NT2/D1 (cell line): ENCODE data around the gene COL23A1.

Experiments used
- DNase-seq: peaks from one replicate; pipeline ENCODE4 v3.0.0-alpha.2; 2011; ENCODE audit warnings: low read depth, low spot score
- H3K27me3 ChIP-seq: 2 replicates; pipeline ENCODE4 v1.6.0; 2011; ENCODE audit warnings: mild to moderate bottlenecking; ENCODE audit not compliant: insufficient read length, insufficient read depth
- H3K36me3 ChIP-seq: 2 replicates; pipeline ENCODE4 v1.6.1; 2011; ENCODE audit warnings: mild to moderate bottlenecking, low read length, mixed read lengths; ENCODE audit not compliant: insufficient read depth, insufficient read length
- H3K4me1 ChIP-seq: 2 replicates; pipeline ENCODE4 v1.5.1; 2011; ENCODE audit not compliant: insufficient read depth, insufficient read length
- H3K4me3 ChIP-seq: 2 replicates; pipeline ENCODE4 v1.5.1; 2011; ENCODE audit warnings: low read depth; ENCODE audit not compliant: insufficient read length
- H3K9ac ChIP-seq: 2 replicates; pipeline ENCODE4 v1.6.0; 2011; ENCODE audit warnings: low read depth; ENCODE audit not compliant: insufficient read length
- H3K9me3 ChIP-seq: 2 replicates; pipeline ENCODE4 v1.5.1; 2011; ENCODE audit warnings: mild to moderate bottlenecking, low read length; ENCODE audit not compliant: insufficient read depth
- SUZ12 ChIP-seq: IDR thresholded peaks from 2 replicates; pipeline ENCODE4 v1.6.1; 2011; ENCODE audit not compliant: insufficient read length, insufficient read depth; ENCODE audit errors: extremely low read depth
- YY1 ChIP-seq: IDR thresholded peaks from 2 replicates; pipeline ENCODE4 v1.6.1; 2011; ENCODE audit not compliant: insufficient read length, insufficient read depth
- ZNF274 ChIP-seq: IDR thresholded peaks from 2 replicates; pipeline ENCODE4 v1.6.1; 2011; ENCODE audit warnings: mild to moderate bottlenecking, low read depth, low read length

COL23A1 gene

GRCh38 chr5:178563621-178564020, 26.6 kb downstream of the COL23A1 start:
- H3K9ac ChIP-seq, result no peak overlapping the region
- H3K4me3 ChIP-seq, result no peak overlapping the region
- H3K9me3 ChIP-seq, result peaks cover 4% of the 10 kb centered on the region; the same call in 1 of the 2 replicates
- no peak for DNase-seq
- no peaks in the 10 kb centered on the region for H3K27me3 ChIP-seq
- peaks cover 8% of the 10 kb centered on the region for H3K4me1 ChIP-seq
- no peak for TF ChIP-seq ZNF274
- TF ChIP-seq SUZ12, result no peak
- TF ChIP-seq YY1, result no peak
- H3K36me3 ChIP-seq, result no peaks in the 10 kb centered on the region

DNA sequence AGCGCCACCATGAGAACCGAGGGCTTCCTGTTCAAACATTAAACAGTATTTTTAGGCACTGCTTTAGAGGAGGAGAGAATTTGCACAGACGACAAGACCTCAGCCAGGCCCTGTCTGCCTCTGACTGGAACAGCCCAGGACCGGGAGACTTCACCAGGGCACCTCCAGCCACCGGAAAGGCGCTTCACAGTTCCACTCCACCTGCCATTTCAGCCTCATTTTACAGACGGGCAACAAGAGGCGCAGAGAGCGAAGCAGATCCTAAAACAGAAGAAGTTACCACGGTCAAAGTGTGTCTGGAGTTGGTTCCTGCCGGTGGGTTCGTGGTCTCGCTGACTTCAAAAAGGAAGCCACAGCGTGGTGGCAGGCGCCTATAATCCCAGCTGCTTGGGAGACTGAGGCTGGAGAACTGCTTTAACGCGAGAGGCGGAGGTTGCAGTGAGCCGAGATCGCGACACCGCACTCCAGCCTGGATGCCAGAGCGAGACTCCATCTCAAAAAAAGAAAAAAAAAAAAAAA, 28.4 kb downstream of the COL23A1 start:
- peaks cover 4% of the 10 kb centered on the region; the same call in 1 of the 2 replicates for H3K9me3 ChIP-seq
- H3K9ac ChIP-seq, result no peak overlapping the region

DNA sequence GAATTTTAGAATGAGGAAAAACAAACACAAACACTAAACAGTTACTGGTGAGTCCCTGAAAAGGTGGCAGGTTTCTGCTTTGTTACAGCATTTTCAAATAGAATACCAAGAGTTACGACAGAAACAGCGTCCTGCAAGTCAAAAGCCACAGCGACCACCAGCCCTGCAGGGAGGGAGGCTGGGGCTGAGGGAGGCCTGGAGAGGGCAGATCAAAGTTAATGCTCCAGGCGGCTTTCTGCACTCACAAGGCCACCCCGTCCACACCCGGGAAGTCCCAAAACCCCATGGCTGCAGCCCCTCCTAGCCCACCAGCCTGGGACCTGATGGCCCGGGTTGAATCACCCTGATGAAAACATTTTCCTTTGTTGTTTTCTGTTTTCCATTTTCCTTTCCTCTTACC, 29.3 kb downstream of the COL23A1 start:
- DNase-seq, result no peak
- Histone ChIP-seq H3K4me3 (no peak overlapping the region), H3K9ac (peak overlapping the region; percentile 16), H3K27me3 (no peaks in the 10 kb centered on the region), H3K4me1 (peaks cover 15% of the 10 kb centered on the region), H3K36me3 (no peaks in the 10 kb centered on the region), H3K9me3 (peaks cover 4% of the 10 kb centered on the region; the same call in 1 of the 2 replicates)
- TF ChIP-seq SUZ12 (no peak), ZNF274 (no peak), YY1 (no peak)

More for the DNA sequence above, 28.4 kb downstream of the COL23A1 start:
- Histone ChIP-seq H3K36me3 (no peaks in the 10 kb centered on the region), H3K4me1 (peaks cover 15% of the 10 kb centered on the region), H3K27me3 (no peaks in the 10 kb centered on the region), H3K4me3 (no peak overlapping the region)
- no peak for DNase-seq
- no peak for TF ChIP-seq YY1
- no peak for TF ChIP-seq SUZ12
- no peak for TF ChIP-seq ZNF274

- DNase-seq, result no peak
- Histone ChIP-seq H3K9ac (no peak overlapping the region), H3K27me3 (no peaks in the 10 kb centered on the region), H3K4me3 (no peak overlapping the region), H3K9me3 (no peaks in the 10 kb centered on the region), H3K36me3 (peaks cover 3% of the 10 kb centered on the region), H3K4me1 (peaks cover 10% of the 10 kb centered on the region)
- TF ChIP-seq SUZ12 (no peak), ZNF274 (no peak), YY1 (no peak)
These were observed 32.8 kb downstream of the COL23A1 start for GRCh38 chr5:178557416-178557815.

DNA sequence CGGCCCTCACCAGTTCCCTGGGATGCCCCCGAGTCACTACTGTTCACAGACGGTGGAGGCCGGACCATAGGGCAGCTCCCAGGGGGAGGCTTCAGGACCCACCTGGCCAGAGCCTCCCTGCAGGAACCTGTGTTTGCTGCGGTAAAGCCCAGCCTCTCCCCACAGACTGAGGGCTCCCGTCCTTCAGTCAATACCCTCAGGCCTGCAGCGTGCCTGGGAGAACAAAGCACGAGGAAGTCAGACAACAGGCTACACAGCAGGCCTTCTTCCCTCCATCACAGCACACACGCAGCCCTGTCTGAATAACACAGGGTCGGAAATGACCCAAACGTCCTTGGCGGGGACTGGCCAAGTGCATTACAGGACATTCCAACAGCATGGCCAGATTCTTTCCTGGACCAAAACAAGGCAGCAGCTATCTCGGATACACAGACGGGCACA, 34.4 kb downstream of the COL23A1 start:
- H3K9me3 ChIP-seq, result no peaks in the 10 kb centered on the region
- H3K4me3 ChIP-seq, result no peak overlapping the region
- peak; percentile 82 for DNase-seq
- H3K27me3 ChIP-seq, result no peaks in the 10 kb centered on the region
- TF ChIP-seq SUZ12 (no peak), ZNF274 (no peak), YY1 (no peak)
- no peak overlapping the region for H3K9ac ChIP-seq
- H3K36me3 ChIP-seq, result peaks cover 3% of the 10 kb centered on the region
- peaks cover 10% of the 10 kb centered on the region for H3K4me1 ChIP-seq

GRCh38 chr5:178555005-178555404, 35.2 kb downstream of the COL23A1 start:
- DNase-seq, result no peak
- no peaks in the 10 kb centered on the region for H3K27me3 ChIP-seq

GRCh38 chr5:178554311-178554710, 35.9 kb downstream of the COL23A1 start:
- no peak overlapping the region for H3K4me3 ChIP-seq
- H3K36me3 ChIP-seq, result peaks cover 3% of the 10 kb centered on the region
- H3K4me1 ChIP-seq, result peaks cover 10% of the 10 kb centered on the region
- H3K9me3 ChIP-seq, result no peaks in the 10 kb centered on the region
- no peak for TF ChIP-seq SUZ12
- no peak for TF ChIP-seq ZNF274
- no peak overlapping the region for H3K9ac ChIP-seq
- no peaks in the 10 kb centered on the region for H3K27me3 ChIP-seq
- no peak for DNase-seq

More at GRCh38 chr5:178555005-178555404, 35.2 kb downstream of the COL23A1 start:
- H3K4me1 ChIP-seq, result peaks cover 10% of the 10 kb centered on the region
- H3K9ac ChIP-seq, result no peak overlapping the region
- H3K36me3 ChIP-seq, result peaks cover 3% of the 10 kb centered on the region
- H3K9me3 ChIP-seq, result no peaks in the 10 kb centered on the region
- TF ChIP-seq SUZ12 (no peak), YY1 (no peak), ZNF274 (no peak)
- H3K4me3 ChIP-seq, result no peak overlapping the region
